ENCODE data around the gene SPNS2. TPM values are rescaled to one million over a fixed set of nuclear protein-coding genes. Genes with fewer than 3 reads are reported as not detected.
A peak's percentile ranks its signal among the peaks of the same experiment; 100 is the strongest.

SPNS2 gene
- total RNA-seq, 1 donor from 2014 or later = 0.38 TPM

DNA sequence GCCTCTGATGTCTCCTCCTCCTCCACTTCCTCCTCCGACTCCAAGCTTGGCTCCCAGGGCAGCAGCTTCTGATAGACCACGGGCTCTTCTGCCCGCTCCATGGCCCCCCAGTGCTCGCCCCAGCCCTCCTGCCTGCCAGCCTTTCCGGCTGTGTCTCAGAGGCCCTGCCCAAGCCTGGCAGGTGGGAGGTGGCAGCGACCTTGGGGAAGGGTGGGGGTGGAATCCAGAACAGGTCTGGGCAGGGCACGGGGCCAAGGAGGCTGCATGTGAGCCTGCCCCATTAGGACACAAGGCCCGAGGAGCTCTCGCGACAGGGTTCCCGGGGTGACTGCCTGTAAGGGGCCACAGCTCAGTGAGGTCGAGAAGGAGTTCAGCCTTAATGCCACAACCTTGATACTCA lies 61.7 kb downstream of the SPNS2 start, which contains the start of gene GGT6:
Gene GGT6, minus strand, starts transcription at position 157 of the 400 bp plus-strand sequence. Its CDS starts 56 bp downstream, at position 101.
- H3K36me3 Mint-ChIP-seq (ENCODE audit: low read depth) = peaks cover 2% of the 10 kb centered on the region
- no peaks in the 10 kb centered on the region for H3K27me3 Mint-ChIP-seq
- TF ChIP-seq, protein P1, sequence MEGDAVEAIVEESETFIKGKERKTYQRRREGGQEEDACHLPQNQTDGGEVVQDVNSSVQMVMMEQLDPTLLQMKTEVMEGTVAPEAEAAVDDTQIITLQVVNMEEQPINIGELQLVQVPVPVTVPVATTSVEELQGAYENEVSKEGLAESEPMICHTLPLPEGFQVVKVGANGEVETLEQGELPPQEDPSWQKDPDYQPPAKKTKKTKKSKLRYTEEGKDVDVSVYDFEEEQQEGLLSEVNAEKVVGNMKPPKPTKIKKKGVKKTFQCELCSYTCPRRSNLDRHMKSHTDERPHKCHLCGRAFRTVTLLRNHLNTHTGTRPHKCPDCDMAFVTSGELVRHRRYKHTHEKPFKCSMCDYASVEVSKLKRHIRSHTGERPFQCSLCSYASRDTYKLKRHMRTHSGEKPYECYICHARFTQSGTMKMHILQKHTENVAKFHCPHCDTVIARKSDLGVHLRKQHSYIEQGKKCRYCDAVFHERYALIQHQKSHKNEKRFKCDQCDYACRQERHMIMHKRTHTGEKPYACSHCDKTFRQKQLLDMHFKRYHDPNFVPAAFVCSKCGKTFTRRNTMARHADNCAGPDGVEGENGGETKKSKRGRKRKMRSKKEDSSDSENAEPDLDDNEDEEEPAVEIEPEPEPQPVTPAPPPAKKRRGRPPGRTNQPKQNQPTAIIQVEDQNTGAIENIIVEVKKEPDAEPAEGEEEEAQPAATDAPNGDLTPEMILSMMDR (IDR thresholded peaks at IDR 0.05) = no peak
- ChIA-PET CTCF (no interaction called here), POLR2A (no interaction called here)
- ATAC-seq (ENCODE audit: low read depth) = no peak
- no peak for DNase-seq
- H3K27ac Mint-ChIP-seq = no peak within 1 kb of the TSS
- intact Hi-C loops (cut with micrococcal nuclease) = no loop called here
- no peaks in the 10 kb centered on the region for H3K9me3 Mint-ChIP-seq
- H3K4me3 Mint-ChIP-seq = no peak within 1 kb of the TSS
- peaks cover 26% of the 10 kb centered on the region for H3K4me1 Mint-ChIP-seq

- DNase-seq (no peak), ATAC-seq (ENCODE audit: low read depth) (no peak)
- no peaks in the 10 kb centered on the region for H3K36me3 Mint-ChIP-seq (ENCODE audit: low read depth)
- TF ChIP-seq, protein P1 (IDR thresholded peaks at IDR 0.05) = no peak
- intact Hi-C loops (cut with micrococcal nuclease) = no loop called here
- no peaks in the 10 kb centered on the region for H3K27me3 Mint-ChIP-seq
- no peaks in the 10 kb centered on the region for H3K9me3 Mint-ChIP-seq
- CTCF ChIA-PET = no interaction called here
- POLR2A ChIA-PET = no interaction called here
- H3K27ac Mint-ChIP-seq = no peak overlapping the region
- no peak overlapping the region for H3K4me3 Mint-ChIP-seq
- peaks cover 26% of the 10 kb centered on the region for H3K4me1 Mint-ChIP-seq
Observed at GRCh38 chr17:4560837-4561256, 62.2 kb downstream of the SPNS2 start.

- TF ChIP-seq, protein P1 (IDR thresholded peaks at IDR 0.05) = no peak
- intact Hi-C loops (cut with micrococcal nuclease) = no loop called here
- peaks cover 23% of the 10 kb centered on the region for H3K4me1 Mint-ChIP-seq
- ATAC-seq (ENCODE audit: low read depth) (no peak), DNase-seq (no peak)
- peaks cover 1% of the 10 kb centered on the region for H3K27me3 Mint-ChIP-seq
- H3K36me3 Mint-ChIP-seq (ENCODE audit: low read depth) = no peaks in the 10 kb centered on the region
- CTCF ChIA-PET = interaction anchor here (0.9 to 1.5 kb wide), 3 partner anchors 10 to 141 kb away, joined by 3 to 4 read pairs (median 3); no protein-coding TSS in a partner anchor
- H3K27ac Mint-ChIP-seq = peak overlapping the region; percentile 46
- POLR2A ChIA-PET = interaction anchor here (0.6 to 0.7 kb wide), 3 partner anchors 8 to 161 kb away, joined by 3 to 6 read pairs (median 4); no protein-coding TSS in a partner anchor
- peak overlapping the region; percentile 44 for H3K4me3 Mint-ChIP-seq
- no peaks in the 10 kb centered on the region for H3K9me3 Mint-ChIP-seq
Observed at GRCh38 chr17:4562015-4562969, 63.6 kb downstream of the SPNS2 start.

DNA sequence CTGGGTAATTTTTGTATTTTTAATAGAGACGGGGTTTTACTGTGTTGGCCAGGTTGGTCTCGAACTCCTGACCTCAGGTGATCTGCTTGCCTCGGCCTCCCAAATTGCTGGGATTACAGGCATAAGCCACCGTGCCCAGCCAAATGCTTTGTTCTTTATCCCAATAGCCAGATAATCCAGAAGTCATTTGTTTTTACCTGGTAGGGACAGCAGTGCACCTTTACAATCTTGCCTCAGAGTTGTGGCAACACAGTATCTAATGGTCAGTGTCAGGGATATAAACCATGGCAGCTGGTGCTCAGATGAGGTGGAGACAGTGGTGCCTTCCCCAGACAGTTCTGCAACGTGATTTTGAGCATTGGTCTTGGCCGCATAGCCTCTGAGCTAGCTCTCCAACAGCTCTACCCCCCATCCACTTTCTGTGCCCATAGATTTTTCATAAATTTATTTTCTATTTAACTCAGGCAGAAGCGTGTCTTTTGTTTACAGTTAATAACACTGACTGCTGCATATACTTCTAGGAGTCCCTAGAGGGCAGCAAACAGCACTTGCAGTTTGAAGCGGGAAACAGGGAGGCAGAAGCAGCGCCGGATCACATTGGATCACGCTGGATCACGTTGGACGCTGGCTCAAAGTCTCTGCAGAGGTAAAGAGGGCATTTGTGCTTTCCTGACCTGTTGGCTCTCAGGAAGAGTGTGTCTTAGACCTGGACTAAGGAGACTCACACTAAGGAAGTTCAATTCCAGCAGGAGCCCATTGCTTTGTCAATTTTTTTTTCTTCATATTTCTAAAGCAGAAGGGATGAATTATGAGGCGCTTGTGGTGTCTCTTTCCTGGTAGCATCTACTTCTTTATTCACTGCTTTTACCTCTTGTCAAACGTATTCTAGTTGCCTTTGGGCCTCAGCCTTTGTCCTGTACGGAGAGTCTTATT lies 66.8 kb downstream of the SPNS2 start:
- intact Hi-C loops (cut with micrococcal nuclease) = loop anchor here (1.0 to 5.0 kb wide), 6 partner anchors 10 to 337 kb away; partner anchors contain the start of genes CHRNE and MYBBP1A
- no peaks in the 10 kb centered on the region for H3K9me3 Mint-ChIP-seq
- ChIA-PET CTCF (interaction anchor here (0.8 to 2.4 kb wide), 8 partner anchors 9 to 161 kb away, joined by 3 to 25 read pairs (median 3); partner anchors contain the start of gene MYBBP1A), POLR2A (interaction anchor here (1.4 kb wide), 1 partner anchor 323 kb away, joined by 5 read pairs; no protein-coding TSS in a partner anchor)
- TF ChIP-seq, protein P1 (IDR thresholded peaks at IDR 0.05) = peak; percentile 86
- H3K4me1 Mint-ChIP-seq = peaks cover 23% of the 10 kb centered on the region
- H3K4me3 Mint-ChIP-seq = no peak overlapping the region
- H3K27me3 Mint-ChIP-seq = peaks cover 1% of the 10 kb centered on the region
- no peaks in the 10 kb centered on the region for H3K36me3 Mint-ChIP-seq (ENCODE audit: low read depth)
- ATAC-seq (ENCODE audit: low read depth) (peak; percentile 71), DNase-seq (no peak)
- no peak overlapping the region for H3K27ac Mint-ChIP-seq
